Cardiac septum (tissue), 1 donor: ENCODE results near the gene PAXX. TPM values are rescaled to one million over a fixed set of nuclear protein-coding genes. Genes with fewer than 3 reads are reported as not detected.

ENCODE experiments used
- DNase-seq: peaks from one replicate; pipeline ENCODE4 v3.0.0-alpha.2; 2020; ENCODE audit warnings: low spot score
- intact Hi-C: fragments of 100-400 bp; cut with DNase I; formaldehyde crosslinking; loops from one replicate; pipeline ENCODE4 v1.14.0; 2022
- long read RNA-seq: library from polyadenylated mRNA; unstranded; transcript quantifications from one replicate; pipeline ENCODE4 v2.0.0, GENCODE V29; 2021
- total RNA-seq: library from RNA; stranded (reverse); fragmentation: NEBNext Ultra II Directional; extraction: Animal tissue kit (Norgen Biotek cat#: 25700); gene quantifications from one replicate; pipeline ENCODE4 v1.2.1, GENCODE V29; 2021
- donor health status: DM: no; HTN: no; CAD: no.

Gene PAXX, protein sequence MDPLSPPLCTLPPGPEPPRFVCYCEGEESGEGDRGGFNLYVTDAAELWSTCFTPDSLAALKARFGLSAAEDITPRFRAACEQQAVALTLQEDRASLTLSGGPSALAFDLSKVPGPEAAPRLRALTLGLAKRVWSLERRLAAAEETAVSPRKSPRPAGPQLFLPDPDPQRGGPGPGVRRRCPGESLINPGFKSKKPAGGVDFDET
- total RNA-seq, result 26.0 TPM
- long read RNA-seq, transcript PAXX-208 (5 exons, 1,077 nt), result major isoform, 7 of 26 reads
- long read RNA-seq, transcript PAXX-201 (7 exons, 812 nt), result major isoform, 7 of 26 reads
- long read RNA-seq, partial matches to known transcripts, result 7 of 26 reads
- long read RNA-seq, other reads (novel, unspliced or antisense), result 3 of 26 reads

- intact Hi-C loops, result loop anchor here (2.0 kb wide), 1 partner anchor 15 kb away; the partner anchor contains the start of gene PTGDS
- peak; percentile 98 for DNase-seq
These were observed at the start of gene PAXX for GRCh38 chr9:136991993-136992818. Gene PAXX, plus strand, starts transcription at chr9:136992422. Its CDS starts 22 bp downstream, at chr9:136992444.

- intact Hi-C loops, result loop anchor here (5.0 kb wide), 1 partner anchor 56 kb away; the partner anchor contains the start of gene TRAF2
- no peak for DNase-seq
These were observed 49.4 kb upstream of the PAXX start for GRCh38 chr9:136942881-136943230.

- no peak for DNase-seq
- intact Hi-C loops, result loop anchor here (2.0 to 5.0 kb wide), 3 partner anchors 41 to 153 kb away; partner anchors contain the start of genes TMEM141 and TRAF2
These were observed 48.7 kb upstream of the PAXX start for GRCh38 chr9:136943291-136944211.

DNA sequence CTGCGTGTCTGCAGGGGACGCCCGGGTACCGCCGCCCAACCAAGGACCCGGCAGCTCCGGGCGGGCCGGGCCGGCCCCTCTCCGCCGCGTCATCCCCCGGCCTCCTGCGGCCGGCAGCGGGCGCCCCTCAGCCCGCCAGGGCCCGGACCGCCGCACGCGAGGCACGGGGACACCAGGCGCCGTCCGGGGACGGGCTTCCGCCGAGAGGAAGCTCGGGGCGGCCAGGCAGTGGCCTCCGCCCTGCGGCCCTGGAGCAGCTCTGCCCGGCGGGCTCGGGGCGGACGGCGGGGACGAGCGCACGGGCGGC is 48.1 kb upstream of the PAXX start:
- intact Hi-C loops, result loop anchor here (2.0 to 5.0 kb wide), 3 partner anchors 41 to 153 kb away; partner anchors contain the start of genes TMEM141 and TRAF2
- DNase-seq, result no peak

DNA sequence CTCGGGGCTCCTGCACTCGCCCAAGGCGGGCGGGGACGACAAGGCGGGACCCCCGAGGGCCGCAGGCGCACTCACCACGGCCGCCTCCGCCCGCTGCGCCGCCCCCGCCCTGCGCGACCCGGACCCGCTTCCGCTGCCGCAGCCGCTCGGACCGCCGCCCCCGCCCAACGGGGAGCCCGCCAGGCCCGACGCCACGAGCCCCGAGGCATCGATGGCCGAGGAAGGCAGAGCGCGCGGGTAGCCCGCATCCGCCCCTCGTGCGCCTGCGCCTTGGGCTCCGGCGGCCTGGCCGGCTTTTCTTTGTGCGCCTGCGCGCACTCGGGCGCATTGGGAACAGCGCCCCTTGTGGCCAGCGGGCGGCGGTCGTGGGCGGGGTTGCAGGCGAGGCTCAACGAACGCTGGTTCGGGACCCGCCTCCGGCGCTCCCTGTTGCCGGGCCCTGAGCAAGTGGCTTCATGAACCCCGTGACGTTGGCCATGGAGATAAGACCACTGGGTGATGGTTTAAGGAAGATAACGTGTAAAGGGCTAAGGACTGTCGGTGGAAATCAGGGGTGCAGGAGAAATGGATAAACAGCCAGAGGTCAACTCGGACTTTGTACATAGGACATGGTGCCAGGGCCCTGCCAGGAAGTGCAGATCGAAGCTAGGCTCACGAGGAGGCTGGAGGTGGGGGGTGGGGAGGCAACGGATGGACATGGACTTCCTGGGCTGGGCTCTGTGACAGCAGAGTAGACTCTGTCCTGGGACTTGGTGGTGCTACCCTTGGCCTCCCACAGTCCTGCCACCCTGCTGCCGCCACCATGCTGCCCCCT is 47.5 kb upstream of the PAXX start, which contains the start of the genes C8G and FBXW5:
Gene C8G, plus strand, starts transcription at position 725 of the 814 bp plus-strand sequence. Its CDS starts 78 bp downstream, at position 803.
Gene FBXW5, minus strand, starts transcription at position 220 of the 814 bp plus-strand sequence. CDS start 655 bp downstream, outside the sequence.
- intact Hi-C loops, result loop anchor here (2.0 to 5.0 kb wide), 3 partner anchors 42 to 154 kb away; partner anchors contain the start of genes TMEM141 and TRAF2
- DNase-seq, result peak; percentile 98

- intact Hi-C loops, result loop anchor here (2.0 kb wide), 2 partner anchors 43 to 155 kb away; partner anchors contain the start of gene TMEM141
- no peak for DNase-seq
These were observed 46.6 kb upstream of the PAXX start for GRCh38 chr9:136945333-136946227.

- intact Hi-C loops, result no loop called here
- DNase-seq, result no peak
These were observed 45.8 kb upstream of the PAXX start for GRCh38 chr9:136946228-136947027.

- DNase-seq, result no peak
- intact Hi-C loops, result no loop called here
These were observed 45.0 kb upstream of the PAXX start for GRCh38 chr9:136947028-136947891.

GRCh38 chr9:136947955-136948510 is 44.2 kb upstream of the PAXX start:
- intact Hi-C loops, result loop anchor here (2.0 kb wide), 1 partner anchor 87 kb away; no protein-coding TSS in a partner anchor
- DNase-seq, result no peak

DNA sequence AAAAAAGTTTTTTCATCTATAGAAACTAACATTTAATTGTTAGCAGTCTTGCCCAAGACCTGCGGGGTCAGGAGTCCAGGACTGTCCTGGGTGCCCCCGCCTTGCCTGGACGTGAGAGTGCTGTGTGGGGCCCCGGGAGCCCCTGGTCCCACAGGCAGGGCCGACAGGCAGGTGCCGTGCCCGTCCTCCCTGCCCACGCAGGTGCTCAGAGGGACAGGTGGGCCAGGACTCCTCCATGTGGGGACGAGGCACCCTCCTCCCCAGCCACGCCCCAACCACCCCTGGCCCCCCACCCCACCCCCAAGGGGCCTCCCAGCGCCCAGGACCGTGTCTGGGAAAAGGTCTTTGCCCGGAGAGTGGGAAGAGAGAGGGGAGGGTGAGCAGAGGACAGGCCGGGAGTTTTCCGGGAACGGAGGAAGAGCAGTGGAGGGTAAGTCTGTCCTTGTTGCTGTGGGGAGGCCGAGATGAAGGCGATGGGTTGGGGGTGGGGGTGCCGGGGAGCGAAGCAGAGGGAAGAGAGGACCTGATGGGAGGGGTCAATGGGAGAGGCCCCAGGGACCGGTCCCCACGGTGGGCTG is 42.9 kb upstream of the PAXX start:
- intact Hi-C loops, result loop anchor here (2.0 kb wide), 1 partner anchor 85 kb away; no protein-coding TSS in a partner anchor
- no peak for DNase-seq

DNA sequence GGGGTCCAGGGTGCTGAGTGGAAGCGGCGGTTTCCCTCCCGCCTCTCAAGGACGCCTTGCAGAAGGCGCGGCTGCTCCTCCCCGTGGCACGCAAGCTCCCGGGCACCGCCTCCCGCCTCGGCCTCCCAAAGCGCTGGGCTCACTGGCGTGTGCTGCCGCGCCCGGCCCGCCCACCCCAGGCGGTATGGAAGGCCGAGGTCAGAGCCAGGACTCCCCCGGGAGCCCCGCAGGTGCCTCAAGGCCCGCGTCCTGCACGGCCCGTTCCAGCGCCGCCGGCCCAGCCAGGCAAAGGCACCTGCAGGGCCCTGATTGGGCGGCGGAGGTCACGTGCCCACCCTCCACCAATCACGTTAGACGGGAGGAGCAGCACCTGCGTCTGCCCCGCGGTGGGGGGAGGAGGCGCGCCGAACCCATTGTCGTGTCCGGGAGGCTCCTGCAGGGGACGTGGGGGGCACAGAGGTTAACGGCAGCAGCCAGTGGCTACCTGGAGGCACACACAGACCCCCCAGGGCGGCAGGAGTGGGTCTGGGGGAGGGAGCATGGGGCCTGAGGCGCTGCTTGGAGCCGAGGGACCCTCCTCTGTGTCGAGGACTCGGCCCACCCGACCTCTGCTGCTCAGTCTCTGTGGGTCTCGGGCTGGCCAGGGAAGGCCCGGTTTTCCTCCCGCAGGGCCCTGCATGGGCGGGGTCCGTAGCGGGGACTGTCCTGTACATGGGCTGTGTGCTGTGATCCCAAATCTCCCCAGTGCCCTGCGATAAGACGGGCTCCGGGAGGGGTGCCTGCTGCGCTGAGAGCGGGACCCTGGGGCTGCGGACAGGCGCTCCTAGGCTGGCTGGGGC is 42.2 kb upstream of the PAXX start:
- intact Hi-C loops, result loop anchor here (2.0 kb wide), 1 partner anchor 85 kb away; no protein-coding TSS in a partner anchor
- peak; percentile 98 for DNase-seq

DNA sequence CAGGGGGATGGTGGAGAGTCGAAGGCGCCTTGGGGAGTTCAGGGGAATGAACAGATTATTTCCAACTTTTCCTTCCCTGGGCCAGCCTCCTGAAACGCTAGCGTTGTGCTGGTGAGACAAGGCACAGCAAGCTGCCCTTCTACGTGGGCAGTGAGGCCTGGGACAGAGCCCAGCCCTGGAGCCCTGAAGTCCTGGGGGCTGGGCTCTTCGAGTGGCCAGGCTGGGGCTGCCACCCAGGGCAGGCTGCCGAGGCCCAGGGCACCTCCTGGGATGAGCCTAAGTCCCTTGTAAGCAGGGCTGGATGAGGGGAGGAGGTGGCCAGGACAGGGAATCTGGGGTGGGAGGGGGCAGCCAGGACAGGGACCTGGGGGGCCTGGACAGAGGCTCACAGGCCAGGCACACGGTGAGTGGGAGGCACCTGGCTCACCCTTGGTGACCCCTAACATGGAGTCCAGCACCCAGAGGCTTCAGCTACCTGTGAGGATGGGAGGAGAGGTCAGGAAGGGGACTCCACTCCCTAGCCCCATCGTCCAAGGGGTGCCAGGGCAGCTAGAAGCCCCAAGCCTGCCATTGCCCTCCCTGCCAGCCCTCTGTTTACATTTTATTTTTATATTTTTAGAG is 41.5 kb upstream of the PAXX start:
- intact Hi-C loops, result no loop called here
- DNase-seq, result no peak

DNA sequence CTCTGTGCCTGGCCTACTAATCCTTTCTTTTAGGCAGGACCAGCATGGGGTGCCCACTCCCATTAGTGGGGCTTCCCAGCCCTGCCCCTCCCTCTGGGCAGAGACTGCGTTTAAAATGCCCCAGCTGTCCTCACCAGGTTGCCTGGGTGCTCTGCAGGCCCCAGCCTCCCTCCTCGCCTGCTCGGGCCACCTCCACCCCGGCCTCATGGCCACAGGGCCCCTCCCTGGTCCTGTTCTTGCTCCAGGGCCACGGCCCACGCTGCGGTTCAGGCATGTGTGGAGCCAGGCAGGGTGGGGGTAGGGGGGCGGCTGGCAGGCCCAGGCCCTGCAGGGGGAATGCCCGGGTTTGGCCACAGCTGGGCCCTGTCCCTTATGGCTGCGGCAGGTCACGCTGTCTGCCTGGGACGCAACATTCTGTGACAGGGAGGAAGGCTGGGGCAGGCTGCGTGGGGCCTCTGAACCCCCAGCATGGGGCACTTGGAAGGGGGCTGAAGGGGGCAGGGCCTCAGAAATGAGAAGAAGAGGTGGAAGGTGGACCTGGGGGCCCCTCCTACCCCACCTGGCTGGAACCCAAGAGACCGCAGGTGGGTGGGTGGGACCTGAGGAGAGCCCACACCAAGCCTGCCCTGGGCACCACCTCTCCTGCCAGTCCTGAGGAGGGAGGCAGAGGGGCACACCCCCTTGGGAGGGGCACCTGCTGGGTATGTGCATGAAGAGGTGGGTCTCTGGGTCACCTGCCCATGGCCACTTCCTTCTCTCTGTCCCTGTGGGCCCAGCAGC is 40.5 kb upstream of the PAXX start, which contains the start of gene LCN12:
Gene LCN12, plus strand, starts transcription at position 733 of the 780 bp plus-strand sequence. CDS start 55 bp downstream, outside the sequence.
- intact Hi-C loops, result loop anchor here (2.0 kb wide), 1 partner anchor 23 kb away; no protein-coding TSS in a partner anchor
- no peak for DNase-seq
